ENCODE results near the gene LRRC37A3.
"Not testable (repeated sequence)": the region's sequence is repeated elsewhere in the genome, so short reads cannot be mapped to it uniquely, and the experiment has no call there.

- peak; percentile 55; the same call in 1 of the 2 replicates for TF ChIP-seq CTCF (IDR thresholded peaks at IDR 0.05; ENCODE audit: low read length)
- not testable (repeated sequence) for TF ChIP-seq EZH2 (optimal IDR thresholded peaks at IDR 0.05; ENCODE audit: low read depth, low read length); EZH2phosphoT487 (IDR thresholded peaks at IDR 0.05; ENCODE audit: low read length)
Observed at GRCh38 chr17:64961563-64962378, 42.5 kb upstream of the LRRC37A3 start.

All from MM.1S (cell line).